ACHN (cell line): Measurements from ENCODE around the gene FAM180A.

Source experiments
- DNase-seq: peaks from one replicate; pipeline ENCODE4 v3.0.0-alpha.2; 2015
- in situ Hi-C: cut with HindIII; loops from 2 replicates; pipeline ENCODE4 v1.10.0; 2017; ENCODE audit warnings: low sequenced_read_pairs, low pct_ligation_motif_present, low pct_unique_long_range_greater_than_20kb

FAM180A gene

DNA sequence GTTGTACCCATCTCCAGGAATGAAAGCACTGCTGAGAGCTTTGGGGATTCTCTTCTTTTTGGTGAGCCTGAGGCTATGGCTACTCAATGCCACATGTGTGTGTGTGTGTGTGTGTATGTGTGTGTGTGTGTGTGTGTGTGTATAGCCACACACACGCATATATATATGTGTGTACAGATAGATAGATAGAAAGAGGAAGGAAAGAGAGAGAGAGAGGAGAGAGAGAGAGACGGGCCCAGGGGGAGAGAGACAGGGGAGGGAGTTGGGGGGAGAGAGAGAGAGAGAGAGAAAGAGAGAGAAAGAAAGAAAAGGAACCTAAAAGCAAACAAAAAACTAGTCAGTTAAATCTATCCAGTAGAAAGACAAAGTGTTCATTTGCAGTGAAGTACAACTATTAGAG lies 28.9 kb downstream of the FAM180A start:
- DNase-seq = no peak
- in situ Hi-C loops = no loop called here

DNA sequence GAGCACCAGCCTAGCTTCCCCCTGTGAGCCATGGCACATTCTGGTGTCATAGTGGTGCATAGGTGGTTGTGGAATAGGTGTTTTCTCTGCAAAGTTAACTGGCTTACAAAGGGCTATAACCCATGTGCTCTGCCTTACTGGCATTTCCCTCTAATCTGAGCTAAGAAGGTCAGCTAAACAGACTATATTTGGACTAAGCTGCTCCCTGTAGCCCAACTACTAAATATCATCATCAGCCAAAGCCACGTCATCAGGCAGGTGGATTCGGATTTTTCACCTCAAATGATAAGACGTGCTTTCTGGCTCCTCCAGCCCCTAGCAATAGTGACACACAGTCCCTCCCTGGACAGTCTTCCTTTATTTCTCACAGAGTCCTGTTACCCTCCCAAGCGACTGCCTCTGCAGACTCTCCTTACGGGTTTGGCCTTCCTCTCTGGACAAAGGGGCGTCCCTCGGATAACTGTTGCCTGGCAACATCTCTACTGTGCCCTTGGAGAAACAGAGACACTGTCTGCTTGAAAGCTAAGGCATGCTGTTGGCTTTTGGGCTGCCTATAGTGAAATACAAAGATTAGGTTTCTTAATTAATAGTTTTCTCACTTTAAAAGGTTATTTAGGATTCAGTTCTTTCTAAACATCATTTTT lies 29.7 kb downstream of the FAM180A start:
- in situ Hi-C loops = no loop called here
- no peak for DNase-seq

DNA sequence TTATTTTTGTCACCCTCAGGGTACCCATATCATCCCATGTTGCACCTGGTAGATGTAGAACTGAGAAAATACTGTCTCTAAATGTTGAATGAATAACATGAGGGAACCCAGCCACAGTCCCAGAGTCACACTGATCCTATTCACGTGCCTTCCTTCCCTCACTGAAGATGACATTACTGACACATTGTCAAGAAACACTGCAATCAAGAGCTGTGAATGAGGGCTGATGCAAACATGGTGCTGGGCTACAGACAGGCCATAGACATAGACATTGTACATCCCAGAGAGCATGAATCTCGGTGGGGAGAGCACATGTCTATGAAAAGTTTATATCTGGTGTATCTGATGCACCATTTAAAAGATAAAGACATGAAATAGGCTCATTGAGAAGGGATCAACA lies 30.4 kb downstream of the FAM180A start:
- DNase-seq = no peak
- in situ Hi-C loops = no loop called here

DNA sequence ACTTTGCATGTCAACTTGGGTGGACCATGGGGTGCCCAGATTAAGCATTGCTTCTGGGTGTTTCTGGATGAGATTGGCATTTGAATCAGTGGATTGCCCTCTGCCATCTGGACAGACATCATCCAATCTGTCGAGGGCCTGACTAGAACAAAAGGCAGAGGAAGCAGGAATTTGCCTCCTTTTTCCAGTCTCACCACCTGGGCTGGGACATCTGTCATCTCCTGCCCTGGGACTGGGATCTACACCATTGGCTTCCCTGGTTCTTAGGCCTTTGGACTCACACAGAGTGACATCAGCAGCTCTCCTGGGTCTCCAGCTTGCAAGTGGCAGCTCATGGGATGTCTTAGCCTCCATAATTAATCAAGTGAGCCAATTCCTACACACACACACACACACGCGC lies 30.9 kb downstream of the FAM180A start:
- no peak for DNase-seq
- in situ Hi-C loops = no loop called here

- DNase-seq = peak; percentile 85
- in situ Hi-C loops = no loop called here
Measured at GRCh38 chr7:135716677-135717238, 31.9 kb downstream of the FAM180A start.

GRCh38 chr7:135715673-135716072 lies 32.9 kb downstream of the FAM180A start:
- DNase-seq = no peak
- in situ Hi-C loops = no loop called here

- in situ Hi-C loops = no loop called here
- DNase-seq = no peak
Measured at GRCh38 chr7:135715055-135715522, 33.5 kb downstream of the FAM180A start.

DNA sequence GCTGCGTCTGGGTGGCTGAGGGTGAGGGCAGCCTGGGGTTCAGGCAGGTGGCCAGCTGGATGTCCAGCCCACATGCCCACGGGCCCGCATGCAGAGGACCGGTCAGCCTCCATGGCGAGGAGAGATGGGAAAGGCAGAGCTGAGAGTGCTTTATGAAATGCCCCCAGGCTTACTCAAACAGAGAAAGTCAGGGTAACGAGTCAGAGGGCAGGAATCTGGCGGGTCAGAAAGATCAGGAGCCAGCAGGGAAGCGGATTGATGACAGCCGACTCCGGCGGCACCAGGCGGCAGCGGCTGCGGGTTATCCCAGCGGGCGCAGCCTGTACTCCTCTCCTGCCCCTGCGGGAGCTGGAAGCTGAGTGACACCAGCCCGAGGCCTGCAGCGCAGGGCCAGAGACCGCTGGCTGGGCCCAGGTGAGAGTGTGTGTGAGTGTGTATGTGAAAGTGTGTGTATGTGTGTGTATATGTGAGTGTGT lies 34.0 kb downstream of the FAM180A start:
- in situ Hi-C loops = no loop called here
- DNase-seq = peak; percentile 90

GRCh38 chr7:135713836-135714470 lies 34.7 kb downstream of the FAM180A start:
- in situ Hi-C loops = no loop called here
- DNase-seq = no peak

GRCh38 chr7:135712796-135713195 lies 35.8 kb downstream of the FAM180A start:
- no peak for DNase-seq
- in situ Hi-C loops = no loop called here

GRCh38 chr7:135712182-135712782 lies 36.3 kb downstream of the FAM180A start:
- in situ Hi-C loops = no loop called here
- DNase-seq = no peak

DNA sequence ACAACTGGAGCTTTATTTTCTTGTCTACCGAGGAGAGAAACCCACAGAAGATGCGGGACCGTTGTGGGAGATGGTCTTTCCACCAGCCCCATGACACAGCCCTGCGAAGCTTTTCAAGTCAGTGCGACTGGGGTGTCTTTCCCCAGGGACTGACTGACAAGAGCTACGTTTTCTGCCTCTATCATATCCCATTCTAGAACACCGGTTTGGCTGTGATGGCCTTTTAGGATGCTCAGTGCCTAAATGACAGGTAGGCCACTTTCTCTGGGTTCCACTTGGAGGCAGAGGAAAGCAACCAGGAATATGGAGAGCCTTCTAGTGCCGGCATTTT lies 37.5 kb downstream of the FAM180A start:
- in situ Hi-C loops = no loop called here
- DNase-seq = no peak

GRCh38 chr7:135710417-135711138 lies 38.0 kb downstream of the FAM180A start:
- DNase-seq = peak; percentile 41

GRCh38 chr7:135709508-135709907 lies 39.1 kb downstream of the FAM180A start:
- in situ Hi-C loops = no loop called here
- DNase-seq = no peak

More at GRCh38 chr7:135710417-135711138, 38.0 kb downstream of the FAM180A start:
- in situ Hi-C loops = no loop called here

- in situ Hi-C loops = no loop called here
- DNase-seq = no peak
Measured at GRCh38 chr7:135708041-135708440, 40.6 kb downstream of the FAM180A start.

DNA sequence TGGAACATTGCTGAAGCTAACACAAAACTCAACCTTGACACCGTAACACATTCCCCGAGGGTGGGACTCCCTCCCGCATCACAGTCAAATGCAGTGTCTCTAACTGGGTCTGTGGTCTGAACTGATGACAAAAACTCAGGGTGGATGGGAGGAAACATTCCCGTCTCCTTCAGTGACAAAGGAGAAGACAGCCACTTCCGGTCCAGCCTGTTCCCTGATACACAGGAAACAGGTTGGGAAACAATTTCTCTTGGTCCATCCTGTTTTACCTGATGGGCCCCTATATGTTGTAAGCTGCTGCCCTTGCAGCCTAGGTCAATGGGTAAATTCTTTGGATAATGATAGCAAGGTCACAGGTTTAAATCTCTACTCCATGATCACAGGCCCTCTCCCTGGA lies 41.0 kb downstream of the FAM180A start:
- DNase-seq = no peak
- in situ Hi-C loops = no loop called here

- in situ Hi-C loops = no loop called here
- no peak for DNase-seq
Measured at GRCh38 chr7:135706858-135707569, 41.6 kb downstream of the FAM180A start.

DNA sequence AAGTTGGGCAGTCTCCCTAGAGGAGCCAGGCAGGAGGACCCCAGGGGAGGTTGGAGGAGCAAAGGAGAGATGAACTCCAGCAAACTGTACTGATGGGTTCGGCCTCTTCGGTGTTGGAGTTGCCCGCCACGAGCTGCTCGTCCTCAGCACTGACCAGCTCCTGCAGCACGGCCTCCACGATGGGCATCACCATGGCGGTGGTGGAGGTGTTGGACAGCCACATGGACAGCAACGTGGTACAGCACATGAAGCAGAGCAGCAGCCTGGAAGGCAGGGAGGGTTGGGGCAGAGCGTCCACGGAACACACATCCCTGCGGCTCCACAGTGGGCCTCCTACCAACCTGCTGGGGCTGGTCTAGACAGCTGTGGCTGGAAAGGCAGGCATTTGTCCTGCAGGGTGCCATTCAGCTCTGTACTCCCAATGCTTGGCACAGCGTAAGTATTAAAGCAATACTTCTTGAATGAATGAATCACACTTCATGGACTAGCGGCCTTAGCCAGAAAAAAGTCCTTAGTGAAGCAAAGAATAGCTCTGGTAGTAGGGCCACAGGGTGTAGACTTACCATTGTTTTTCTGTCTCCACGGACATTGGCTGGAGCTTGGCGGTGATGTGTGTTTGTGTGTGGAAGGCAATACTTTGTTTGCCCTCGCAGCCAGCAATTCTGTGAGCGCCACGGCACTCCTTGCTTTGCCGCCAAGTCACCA lies 42.4 kb downstream of the FAM180A start:
- DNase-seq = no peak
- in situ Hi-C loops = no loop called here
